ENCODE measurements around the gene CDC42EP4.

CDC42EP4 gene

GRCh38 chr17:73348829-73349095 is 37.0 kb upstream of the CDC42EP4 start:
- no peak overlapping the region for H3K27ac ChIP-seq
- TF ChIP-seq ZFX (IDR thresholded peaks at IDR 0.05) (no peak), CTCF (conservative IDR thresholded peaks at IDR 0.05) (no peak)

GRCh38 chr17:73348018-73348828 is 36.4 kb upstream of the CDC42EP4 start:
- no peak overlapping the region for H3K27ac ChIP-seq
- TF ChIP-seq CTCF (conservative IDR thresholded peaks at IDR 0.05) (no peak), ZFX (IDR thresholded peaks at IDR 0.05) (no peak)

DNA sequence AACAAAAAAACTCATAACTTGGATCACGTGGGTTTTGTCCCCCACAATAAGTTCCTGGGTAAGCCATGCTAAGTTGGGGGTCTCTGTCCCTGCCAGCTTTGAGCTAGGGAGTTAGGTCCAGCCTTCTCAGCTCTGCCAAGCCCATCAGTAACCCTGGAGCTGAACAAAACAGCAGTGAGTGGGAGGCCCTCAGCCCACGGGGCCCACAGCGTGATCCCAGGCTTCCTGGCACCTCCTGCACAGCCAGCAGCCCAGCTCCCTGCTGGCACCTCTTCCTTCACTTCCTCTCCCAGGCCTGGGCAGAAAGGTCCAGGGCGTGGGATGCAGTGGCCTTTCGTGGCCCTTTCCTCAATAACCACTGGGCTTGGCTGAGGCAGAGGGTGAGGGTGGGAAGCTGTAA is 35.5 kb upstream of the CDC42EP4 start:
- TF ChIP-seq CTCF (conservative IDR thresholded peaks at IDR 0.05) (no peak), ZFX (IDR thresholded peaks at IDR 0.05) (no peak)
- no peak overlapping the region for H3K27ac ChIP-seq

- no peak overlapping the region for H3K27ac ChIP-seq
- TF ChIP-seq CTCF (conservative IDR thresholded peaks at IDR 0.05) (no peak), ZFX (IDR thresholded peaks at IDR 0.05) (no peak)
Measured at GRCh38 chr17:73346501-73347162, 34.8 kb upstream of the CDC42EP4 start.

- no peak overlapping the region for H3K27ac ChIP-seq
- TF ChIP-seq ZFX (IDR thresholded peaks at IDR 0.05) (no peak), CTCF (conservative IDR thresholded peaks at IDR 0.05) (no peak)
Measured at GRCh38 chr17:73343739-73344454, 32.1 kb upstream of the CDC42EP4 start.

- no peak overlapping the region for H3K27ac ChIP-seq
Measured at GRCh38 chr17:73343168-73343634, 31.4 kb upstream of the CDC42EP4 start.

More at GRCh38 chr17:73343168-73343634, 31.4 kb upstream of the CDC42EP4 start:
- TF ChIP-seq ZFX (IDR thresholded peaks at IDR 0.05) (no peak), CTCF (conservative IDR thresholded peaks at IDR 0.05) (no peak)
